Measurements from ENCODE around the gene ALPP.
"Not testable (repeated sequence)": the region's sequence is repeated elsewhere in the genome, so short reads cannot be mapped to it uniquely, and the experiment has no call there.

The ALPP gene

DNA sequence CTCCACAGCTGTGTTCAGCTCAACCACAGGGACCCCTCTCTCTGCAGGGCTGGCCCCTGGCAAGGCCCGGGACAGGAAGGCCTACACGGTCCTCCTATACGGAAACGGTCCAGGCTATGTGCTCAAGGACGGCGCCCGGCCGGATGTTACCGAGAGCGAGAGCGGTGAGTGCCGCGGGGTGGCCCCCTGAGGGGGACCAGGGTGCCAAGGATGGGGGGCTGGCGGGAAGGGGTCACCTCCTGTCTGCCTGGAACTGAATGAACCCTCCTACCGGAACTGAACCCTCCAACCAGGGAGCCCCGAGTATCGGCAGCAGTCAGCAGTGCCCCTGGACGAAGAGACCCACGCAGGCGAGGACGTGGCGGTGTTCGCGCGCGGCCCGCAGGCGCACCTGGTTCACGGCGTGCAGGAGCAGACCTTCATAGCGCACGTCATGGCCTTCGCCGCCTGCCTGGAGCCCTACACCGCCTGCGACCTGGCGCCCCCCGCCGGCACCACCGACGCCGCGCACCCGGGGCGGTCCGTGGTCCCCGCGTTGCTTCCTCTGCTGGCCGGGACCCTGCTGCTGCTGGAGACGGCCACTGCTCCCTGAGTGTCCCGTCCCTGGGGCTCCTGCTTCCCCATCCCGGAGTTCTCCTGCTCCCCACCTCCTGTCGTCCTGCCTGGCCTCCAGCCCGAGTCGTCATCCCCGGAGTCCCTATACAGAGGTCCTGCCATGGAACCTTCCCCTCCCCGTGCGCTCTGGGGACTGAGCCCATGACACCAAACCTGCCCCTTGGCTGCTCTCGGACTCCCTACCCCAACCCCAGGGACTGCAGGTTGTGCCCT, 2.9 kb downstream of the ALPP start:
- not testable (repeated sequence) for DNase-seq (ENCODE audit: low spot score)
- TF ChIP-seq, protein P1, sequence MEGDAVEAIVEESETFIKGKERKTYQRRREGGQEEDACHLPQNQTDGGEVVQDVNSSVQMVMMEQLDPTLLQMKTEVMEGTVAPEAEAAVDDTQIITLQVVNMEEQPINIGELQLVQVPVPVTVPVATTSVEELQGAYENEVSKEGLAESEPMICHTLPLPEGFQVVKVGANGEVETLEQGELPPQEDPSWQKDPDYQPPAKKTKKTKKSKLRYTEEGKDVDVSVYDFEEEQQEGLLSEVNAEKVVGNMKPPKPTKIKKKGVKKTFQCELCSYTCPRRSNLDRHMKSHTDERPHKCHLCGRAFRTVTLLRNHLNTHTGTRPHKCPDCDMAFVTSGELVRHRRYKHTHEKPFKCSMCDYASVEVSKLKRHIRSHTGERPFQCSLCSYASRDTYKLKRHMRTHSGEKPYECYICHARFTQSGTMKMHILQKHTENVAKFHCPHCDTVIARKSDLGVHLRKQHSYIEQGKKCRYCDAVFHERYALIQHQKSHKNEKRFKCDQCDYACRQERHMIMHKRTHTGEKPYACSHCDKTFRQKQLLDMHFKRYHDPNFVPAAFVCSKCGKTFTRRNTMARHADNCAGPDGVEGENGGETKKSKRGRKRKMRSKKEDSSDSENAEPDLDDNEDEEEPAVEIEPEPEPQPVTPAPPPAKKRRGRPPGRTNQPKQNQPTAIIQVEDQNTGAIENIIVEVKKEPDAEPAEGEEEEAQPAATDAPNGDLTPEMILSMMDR (IDR thresholded peaks at IDR 0.05; ENCODE audit: extremely low read depth, missing control alignments), result peak; percentile 6

DNA sequence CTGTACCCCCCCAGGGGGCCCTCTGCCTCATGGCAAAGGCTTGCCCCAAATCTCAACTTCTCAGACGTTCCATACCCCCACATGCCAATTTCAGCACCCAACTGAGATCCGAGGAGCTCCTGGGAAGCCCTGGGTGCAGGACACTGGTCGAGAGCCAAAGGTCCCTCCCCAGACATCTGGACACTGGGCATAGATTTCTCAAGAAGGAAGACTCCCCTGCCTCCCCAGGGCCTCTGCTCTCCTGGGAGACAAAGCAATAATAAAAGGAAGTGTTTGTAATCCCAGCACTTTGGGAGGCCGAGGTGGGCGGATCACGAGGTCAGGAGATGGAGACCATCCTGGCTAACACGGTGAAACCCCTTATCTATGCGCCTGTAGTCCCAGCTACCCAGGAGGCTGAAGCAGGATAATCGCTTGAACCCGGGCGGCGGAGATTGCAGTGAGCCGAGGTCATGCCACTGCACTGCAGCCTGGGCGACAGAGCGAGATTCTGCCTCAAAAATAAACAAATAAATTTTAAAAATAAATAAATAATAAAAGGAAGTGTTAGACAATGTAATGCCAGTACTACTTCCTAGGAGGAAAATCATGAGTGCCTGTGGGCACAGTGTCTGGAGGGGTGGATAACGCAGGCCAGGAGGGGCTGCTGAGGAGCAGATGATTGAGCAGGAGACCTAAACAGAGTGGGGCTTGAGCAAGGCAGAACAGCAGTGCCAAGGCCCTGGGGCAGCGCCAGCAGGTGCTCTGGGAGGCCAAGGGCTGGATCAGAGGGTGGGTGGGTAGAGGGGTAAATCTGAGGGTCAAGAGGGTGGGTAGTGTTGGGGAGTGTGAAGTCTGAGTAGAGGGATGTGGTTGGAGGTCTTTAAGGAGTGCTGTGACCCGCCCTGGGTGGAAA, 4.0 kb downstream of the ALPP start:
- TF ChIP-seq, protein P1 (IDR thresholded peaks at IDR 0.05; ENCODE audit: extremely low read depth, missing control alignments), result no peak
- no peak for DNase-seq (ENCODE audit: low spot score)

- TF ChIP-seq, protein P1 (IDR thresholded peaks at IDR 0.05; ENCODE audit: extremely low read depth, missing control alignments), result no peak
- DNase-seq (ENCODE audit: low spot score), result no peak
These were observed 5.9 kb downstream of the ALPP start for GRCh38 chr2:232384466-232384865.

GRCh38 chr2:232385058-232385457, 6.5 kb downstream of the ALPP start:
- DNase-seq (ENCODE audit: low spot score), result not testable (repeated sequence)

DNA sequence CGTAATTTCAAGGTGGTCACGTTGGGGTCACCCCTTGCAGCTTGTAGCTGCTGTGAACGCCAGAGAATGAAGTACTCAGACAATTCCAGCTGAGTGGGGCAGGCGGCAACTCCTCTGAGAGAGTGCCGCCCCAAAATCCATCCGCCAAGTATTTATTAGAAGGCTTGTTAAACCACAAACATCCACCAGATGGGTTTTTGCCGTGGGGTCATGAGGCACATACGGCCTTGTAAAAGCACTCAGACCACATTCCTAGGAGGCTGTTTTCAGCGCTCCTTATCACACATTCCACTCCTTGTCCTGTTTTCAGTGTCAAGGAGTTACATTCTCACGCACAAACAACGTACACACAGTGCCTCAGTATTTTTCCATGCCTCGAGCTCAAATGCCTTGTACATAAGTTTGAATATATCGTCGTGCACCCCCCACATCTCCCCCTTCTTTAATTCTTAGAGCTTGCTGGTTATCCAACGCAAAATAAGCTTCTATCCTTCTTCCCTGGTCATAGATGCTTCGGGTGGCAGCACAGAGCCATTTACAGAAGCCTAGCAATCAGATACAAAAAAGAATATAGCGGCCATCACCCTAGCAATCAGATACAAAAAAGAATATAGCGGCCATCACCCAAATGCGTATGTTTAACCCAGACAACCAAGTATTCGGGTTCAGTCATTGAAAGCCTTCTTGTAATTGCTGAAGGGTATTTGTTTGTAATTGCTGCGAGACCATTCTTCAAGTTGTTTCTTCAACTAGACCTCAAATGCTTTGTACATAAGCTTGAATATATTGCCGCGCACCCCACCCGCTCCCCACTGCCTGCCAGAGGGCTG, 7.3 kb downstream of the ALPP start:
- TF ChIP-seq, protein P1 (IDR thresholded peaks at IDR 0.05; ENCODE audit: extremely low read depth, missing control alignments), result no peak
- DNase-seq (ENCODE audit: low spot score), result no peak

DNA sequence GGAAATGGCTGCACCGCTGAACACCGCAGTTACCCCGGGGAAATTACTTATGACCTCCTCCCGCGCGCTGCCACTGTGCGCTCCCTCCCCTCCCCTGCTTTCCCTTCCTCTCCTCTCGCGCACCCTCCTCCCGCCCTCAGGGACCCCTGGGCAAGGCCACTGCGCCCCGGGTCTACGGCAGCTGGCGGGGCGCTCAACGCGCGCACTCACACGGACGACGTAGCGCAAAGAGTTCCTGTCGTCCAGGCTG, 7.9 kb downstream of the ALPP start:
- TF ChIP-seq, protein P1 (IDR thresholded peaks at IDR 0.05; ENCODE audit: extremely low read depth, missing control alignments), result no peak
- DNase-seq (ENCODE audit: low spot score), result no peak

DNA sequence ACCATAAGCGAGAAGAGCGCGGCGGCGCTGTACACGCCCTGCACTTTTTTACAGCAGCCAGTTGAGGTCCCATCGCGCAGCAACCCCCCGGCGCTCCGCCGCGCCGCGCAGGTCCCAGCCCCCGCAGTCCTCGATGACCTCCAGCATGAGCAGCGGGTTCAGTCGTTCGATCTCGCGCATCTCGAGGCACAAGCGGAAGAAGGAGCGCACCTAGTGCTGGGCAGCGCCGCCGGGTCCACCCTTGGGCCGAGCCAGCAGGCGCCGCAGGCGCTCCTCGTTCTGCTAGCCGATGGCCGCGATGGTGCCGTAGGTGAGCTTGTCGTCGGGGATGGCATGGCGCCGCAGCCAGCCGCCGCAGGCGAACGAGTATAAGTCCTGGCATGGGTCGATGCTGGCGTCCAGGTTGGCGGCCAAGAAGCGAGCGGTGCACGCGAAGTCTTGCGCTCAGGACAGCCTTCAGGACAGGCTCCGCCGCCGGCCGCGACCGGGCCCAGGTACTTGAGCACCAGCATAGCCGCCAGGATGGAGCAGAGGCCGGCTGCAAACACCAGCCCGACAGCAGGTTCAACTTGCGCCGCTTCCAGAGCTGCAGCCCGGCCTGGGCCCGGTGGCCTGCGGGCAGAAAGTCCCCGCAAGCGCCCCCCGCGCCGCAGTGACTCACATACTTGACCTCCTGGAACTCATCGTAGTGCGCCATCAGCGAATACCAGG, 8.3 kb downstream of the ALPP start:
- no peak for DNase-seq (ENCODE audit: low spot score)
- TF ChIP-seq, protein P1 (IDR thresholded peaks at IDR 0.05; ENCODE audit: extremely low read depth, missing control alignments), result no peak

Measured in GM20000 (cell line).